Measurements from ENCODE around the gene SFRP4.
"Not testable (repeated sequence)": the region's sequence is repeated elsewhere in the genome, so short reads cannot be mapped to it uniquely, and the experiment has no call there.

SFRP4 gene

GRCh38 chr7:37916673-37917660 lies at the start of gene SFRP4:
Gene SFRP4, minus strand, starts transcription at chr7:37916817. Its CDS starts 280 bp downstream, at chr7:37916537.
- peak; percentile 25 for DNase-seq (ENCODE audit: low read depth)

- no peak for DNase-seq (ENCODE audit: low read depth)
Measured at GRCh38 chr7:37964196-37964595, 47.6 kb upstream of the SFRP4 start.

- DNase-seq (ENCODE audit: low read depth): no peak
Measured at GRCh38 chr7:37961251-37961650, 44.6 kb upstream of the SFRP4 start.

DNA sequence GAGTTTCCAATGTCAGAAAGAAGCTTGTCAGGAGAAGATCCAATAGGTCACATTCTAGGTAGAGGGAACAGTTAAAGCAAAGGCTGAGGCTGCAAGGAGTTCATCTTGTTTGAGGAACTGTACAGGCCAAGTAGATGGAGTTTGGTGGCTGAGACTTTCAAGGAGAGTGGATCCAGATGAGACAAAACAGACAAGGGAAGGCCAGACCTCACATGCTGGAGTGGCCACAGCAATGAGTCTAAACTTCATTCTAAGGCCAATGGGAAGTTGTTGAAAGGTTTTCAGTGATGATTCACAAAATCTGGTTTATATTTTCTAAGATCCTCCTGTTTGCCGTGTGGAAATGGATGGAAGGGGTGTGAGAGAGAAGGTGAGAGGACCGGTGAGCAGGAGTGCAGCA lies 43.9 kb upstream of the SFRP4 start:
- DNase-seq (ENCODE audit: low read depth): no peak

- no peak for DNase-seq (ENCODE audit: low read depth)
Measured at GRCh38 chr7:37957221-37957970, 40.8 kb upstream of the SFRP4 start.

- no peak for DNase-seq (ENCODE audit: low read depth)
Measured at GRCh38 chr7:37956791-37957190, 40.2 kb upstream of the SFRP4 start.

- DNase-seq (ENCODE audit: low read depth): not testable (repeated sequence)
Measured at GRCh38 chr7:37954217-37954616, 37.6 kb upstream of the SFRP4 start.

DNA sequence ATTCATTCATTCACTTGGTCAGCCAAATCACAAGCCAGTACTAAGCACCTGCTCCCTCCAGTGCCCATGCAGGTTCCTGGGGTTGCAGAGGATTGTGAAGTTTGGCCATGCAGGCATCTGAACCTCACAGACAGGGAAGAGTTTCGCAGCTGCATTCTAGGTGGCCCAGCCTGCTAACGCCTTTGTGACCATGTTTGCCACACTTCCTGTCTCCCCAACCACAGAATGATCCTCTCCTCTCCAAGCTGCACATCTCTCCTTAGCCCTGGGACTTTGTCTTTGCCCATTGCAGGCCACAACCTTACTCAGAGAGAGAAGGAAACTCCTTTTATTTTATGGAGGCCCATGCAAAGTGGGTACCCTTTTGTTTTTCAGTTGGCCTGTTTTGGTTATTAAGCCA lies 35.6 kb upstream of the SFRP4 start:
- DNase-seq (ENCODE audit: low read depth): no peak

- no peak for DNase-seq (ENCODE audit: low read depth)
Measured at GRCh38 chr7:37947941-37948210, 31.3 kb upstream of the SFRP4 start.

GRCh38 chr7:37947138-37947940 lies 30.7 kb upstream of the SFRP4 start:
- DNase-seq (ENCODE audit: low read depth): no peak

DNA sequence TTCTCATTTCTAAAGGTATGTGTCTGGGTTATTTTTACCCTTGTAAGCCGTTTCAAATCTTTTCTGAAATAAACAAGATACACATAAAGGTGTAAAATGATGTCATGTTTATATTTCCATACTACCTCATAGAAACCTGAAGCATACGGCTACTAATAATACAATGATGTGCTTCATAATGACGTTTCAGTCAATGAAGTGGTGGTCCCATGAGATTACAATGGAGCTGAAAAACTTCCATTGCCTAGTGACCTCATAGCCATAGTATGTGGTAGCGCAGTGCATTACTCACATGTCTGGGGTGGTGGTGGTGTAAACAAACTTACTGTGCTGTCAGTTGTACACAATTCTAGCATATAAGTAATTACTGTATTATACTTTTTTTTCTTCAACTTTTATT lies 28.7 kb upstream of the SFRP4 start:
- DNase-seq (ENCODE audit: low read depth): no peak

DNA sequence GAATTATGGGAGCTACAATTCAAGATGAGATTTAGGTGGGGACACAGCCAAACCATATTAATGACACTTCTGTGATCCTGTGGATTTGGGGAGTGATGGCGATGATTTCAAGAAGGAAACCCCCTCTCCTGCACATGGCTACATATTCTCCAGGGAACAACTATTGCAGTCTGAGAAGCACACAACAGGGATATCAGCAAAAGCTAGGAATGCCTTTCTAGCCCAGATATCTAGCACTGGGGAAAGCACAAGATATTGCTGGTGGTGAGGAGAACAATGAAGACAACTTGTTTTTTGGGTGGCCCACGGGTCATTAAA lies 28.1 kb upstream of the SFRP4 start:
- no peak for DNase-seq (ENCODE audit: low read depth)

GRCh38 chr7:37943905-37944736 lies 27.5 kb upstream of the SFRP4 start:
- DNase-seq (ENCODE audit: low read depth): no peak

- DNase-seq (ENCODE audit: low read depth): no peak
Measured at GRCh38 chr7:37942934-37943610, 26.5 kb upstream of the SFRP4 start.

DNA sequence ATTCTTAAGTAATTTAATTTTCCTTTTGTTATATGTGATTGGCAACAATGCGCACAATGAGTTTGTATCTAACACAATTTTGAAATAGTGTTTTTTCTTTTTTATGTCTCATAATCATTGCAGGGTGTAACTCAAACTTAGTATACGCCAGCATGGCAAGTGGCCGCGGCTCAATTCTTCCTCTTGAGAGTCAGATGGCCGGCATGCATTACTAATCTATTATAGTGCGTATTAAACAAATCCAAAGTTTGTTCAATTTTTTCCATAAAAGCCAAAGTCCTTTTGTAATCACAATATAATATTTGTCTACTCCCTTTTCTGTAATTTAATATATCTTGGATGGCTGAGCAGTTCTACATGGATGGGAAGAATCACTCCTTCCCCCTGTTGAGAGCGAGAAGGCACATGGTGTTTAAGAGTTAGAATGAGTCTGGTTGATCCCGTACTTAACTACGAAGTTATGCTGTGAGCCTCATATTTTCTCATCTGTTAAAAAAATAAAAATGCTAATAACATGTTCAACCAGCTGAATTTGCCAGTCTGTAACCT lies 16.5 kb upstream of the SFRP4 start:
- DNase-seq (ENCODE audit: low read depth): no peak

- DNase-seq (ENCODE audit: low read depth): no peak
Measured at GRCh38 chr7:37932543-37932942, 15.9 kb upstream of the SFRP4 start.

GRCh38 chr7:37930226-37930948 lies 13.8 kb upstream of the SFRP4 start:
- no peak for DNase-seq (ENCODE audit: low read depth)

DNA sequence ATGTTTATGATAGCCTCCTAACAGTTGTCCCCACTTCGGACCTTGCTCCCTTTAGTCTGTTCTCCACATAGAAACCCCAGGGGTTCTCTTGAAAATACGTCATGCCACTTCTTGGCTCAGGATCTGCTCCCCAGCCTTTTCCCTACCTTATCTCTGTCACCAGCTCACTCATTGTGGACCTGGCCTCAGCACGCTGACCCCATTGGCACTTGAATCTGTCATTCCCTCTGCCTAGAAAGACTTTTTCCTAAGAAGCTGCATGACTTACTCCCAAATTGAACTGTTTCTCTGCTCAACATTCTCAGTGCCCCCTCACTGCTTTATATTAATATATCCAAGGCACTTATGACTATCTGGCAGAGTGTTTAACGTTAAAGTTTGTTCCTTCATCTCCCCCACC lies 12.3 kb upstream of the SFRP4 start:
- no peak for DNase-seq (ENCODE audit: low read depth)

- no peak for DNase-seq (ENCODE audit: low read depth)
Measured at GRCh38 chr7:37927773-37928444, 11.3 kb upstream of the SFRP4 start.

DNA sequence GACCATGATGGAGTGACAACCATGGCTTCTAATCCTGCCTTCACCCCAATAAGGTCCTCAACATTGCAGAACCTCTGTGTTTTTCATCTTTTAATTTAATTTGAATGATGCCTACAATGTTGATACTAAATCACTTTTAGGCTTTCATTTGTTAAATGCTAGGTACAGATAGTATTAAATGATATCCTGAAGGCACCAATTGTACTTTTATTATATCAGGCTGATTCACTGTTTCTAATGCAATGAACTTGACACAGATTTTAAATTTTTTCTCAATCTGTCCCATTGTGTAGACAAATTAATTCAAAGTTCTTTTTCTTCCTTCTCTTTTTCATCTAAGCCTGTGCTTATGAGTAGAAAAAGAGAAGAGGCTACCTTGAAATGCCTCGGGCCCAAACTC lies 9.0 kb upstream of the SFRP4 start:
- no peak for DNase-seq (ENCODE audit: low read depth)

Data from ELR (cell line).